ENCODE data around the gene WASF2.

GRCh38 chr1:27513958-27514357 lies 24.0 kb upstream of the WASF2 start:
- no peak for TF ChIP-seq POLR2AphosphoS5 (IDR thresholded peaks at IDR 0.05; ENCODE audit: low read depth, low read length)
- no peak for TF ChIP-seq POLR2A (IDR thresholded peaks at IDR 0.05; ENCODE audit: low read depth, low read length)
- TF ChIP-seq SPI1 (IDR thresholded peaks at IDR 0.05; ENCODE audit: low read depth, low read length) = no peak
- TF ChIP-seq TAF1 (IDR thresholded peaks at IDR 0.05; ENCODE audit: low read depth, low read length) = no peak
- TF ChIP-seq POU2F2 (IDR thresholded peaks at IDR 0.05; ENCODE audit: low read depth, low read length) = no peak
- no peak for TF ChIP-seq PAX5 (IDR thresholded peaks at IDR 0.05; ENCODE audit: insufficient read depth, low read length, severe bottlenecking)

Data from GM12891 (cell line).